SK-N-SH (cell line): ENCODE measurements around the gene MTHFD1L. TPM values are rescaled to one million over a fixed set of nuclear protein-coding genes. Genes with fewer than 3 reads are reported as not detected.
A peak's percentile ranks its signal among the peaks of the same experiment; 100 is the strongest.

Experiments used
- CTCF ChIA-PET: fragments of 300-600, 350-600 bp; formaldehyde crosslinking; extraction: SDS; loops from one replicate; lab custom pipeline; 2021; lab: Yijun Ruan, JAX
- POLR2A ChIA-PET: fragments of 350-600 bp; sonication (Branson Sonifier 250); formaldehyde crosslinking; extraction: SDS; loops from one replicate; lab custom pipeline; 2020; ENCODE audit warnings: antibody characterized with exemption, inconsistent platforms; lab: Yijun Ruan, JAX
- DNase-seq: peaks from one replicate; pipeline ENCODE4 v3.0.0; 2012
- H2AFZ ChIP-seq: fragments of 200-600 bp; sonication (generic); 2 replicates; pipeline ENCODE4 v1.8.1; 2016; ENCODE audit warnings: antibody characterized with exemption, mild to moderate bottlenecking, low read depth
- H3F3A ChIP-seq: fragments of 200-600 bp; sonication (generic); replicated peaks from 2 replicates; pipeline ENCODE3; 2016; ENCODE audit warnings: antibody characterized with exemption, mild to moderate bottlenecking; ENCODE audit not compliant: insufficient read depth
- H3K27ac ChIP-seq, 2 experiments: fragments of 200-500 bp in 1 of 2; fragments of 200-600 bp in 1 of 2; sonication (Bioruptor generic) in 1 of 2; sonication (generic), shearing (Covaris generic) in 1 of 2; 2 replicates each; pipeline versions ENCODE4 v1.5.1 to v1.6.1; 2014 to 2016; ENCODE audit warnings: low read depth in 2 of 2, inconsistent platforms in 1 of 2, low read length in 1 of 2, mild to moderate bottlenecking in 1 of 2, mixed read lengths in 1 of 2
- H3K27me3 ChIP-seq: fragments of 200-600 bp; sonication (generic), shearing (Covaris generic); 2 replicates; pipeline ENCODE4 v1.6.1; 2016; ENCODE audit warnings: mixed run types; ENCODE audit not compliant: insufficient read depth
- H3K36me3 ChIP-seq, 2 experiments: fragments of 200-500 bp in 1 of 2; fragments of 200-600 bp in 1 of 2; sonication (Bioruptor generic) in 1 of 2; sonication (generic) in 1 of 2; replicated peaks in 1 of 2; 2 replicates each; pipeline versions ENCODE3 to v1.5.1; 2014 to 2016; ENCODE audit warnings: low read length in 1 of 2, mild to moderate bottlenecking in 1 of 2; ENCODE audit not compliant: insufficient read depth in 2 of 2, control insufficient read depth in 1 of 2
- H3K4me1 ChIP-seq, 2 experiments: fragments of 200-500 bp in 1 of 2; fragments of 200-600 bp in 1 of 2; sonication (Bioruptor generic) in 1 of 2; sonication (generic), shearing (Covaris generic) in 1 of 2; 2 replicates each; pipeline versions ENCODE4 v1.5.1 to v1.6.1; 2014 to 2016; ENCODE audit warnings: low read depth in 1 of 2, low read length in 1 of 2, mixed run types in 1 of 2; ENCODE audit not compliant: insufficient read depth in 2 of 2, control insufficient read depth in 1 of 2
- H3K4me2 ChIP-seq: fragments of 200-600 bp; sonication (generic), shearing (Covaris generic); 2 replicates; pipeline ENCODE4 v1.6.1; 2017; ENCODE audit warnings: mixed run types
- H3K4me3 ChIP-seq, 2 experiments: fragments of 200-500 bp in 1 of 2; fragments of 200-600 bp in 1 of 2; sonication (Bioruptor generic) in 1 of 2; sonication (generic), shearing (Covaris generic) in 1 of 2; 2 replicates each; pipeline versions ENCODE4 v1.5.1 to v1.8.1; 2014 to 2016; ENCODE audit warnings: low read depth in 2 of 2, inconsistent platforms in 1 of 2, low read length in 1 of 2, mild to moderate bottlenecking in 1 of 2, mixed read lengths in 1 of 2, moderate library complexity in 1 of 2
- H3K79me2 ChIP-seq: fragments of 200-600 bp; sonication (generic); 2 replicates; pipeline ENCODE4 v1.8.1; 2017; ENCODE audit warnings: mild to moderate bottlenecking; ENCODE audit not compliant: insufficient read depth
- H3K9ac ChIP-seq: fragments of 200-600 bp; sonication (generic); 2 replicates; pipeline ENCODE4 v1.6.1; 2017; ENCODE audit warnings: mixed run types
- H3K9me2 ChIP-seq: fragments of 200-600 bp; sonication (generic); 2 replicates; pipeline ENCODE4 v1.6.1; 2017; ENCODE audit warnings: mixed run types
- H3K9me3 ChIP-seq: fragments of 200-600 bp; sonication (generic); 2 replicates; pipeline ENCODE4 v1.6.1; 2017; ENCODE audit warnings: mixed run types, mild to moderate bottlenecking, moderate library complexity
- H4K20me1 ChIP-seq: fragments of 200-600 bp; sonication (generic); 2 replicates; pipeline ENCODE4 v1.6.1; 2017; ENCODE audit warnings: mild to moderate bottlenecking, mixed run types; ENCODE audit not compliant: insufficient read depth
- EP300 ChIP-seq, 2 experiments: IDR thresholded peaks; 2 replicates each; pipeline versions ENCODE4 v1.4.0 to v1.6.1; 2012; ENCODE audit warnings: borderline replicate concordance in 1 of 2, low read depth in 1 of 2, low read length in 1 of 2
- EZH2phosphoT487 ChIP-seq: fragments of 200-600 bp; sonication (generic); IDR thresholded peaks from 2 replicates; pipeline ENCODE4 v1.6.1; 2017; ENCODE audit warnings: low read depth, mixed run types, mild to moderate bottlenecking, antibody characterized with exemption, moderate library complexity, borderline replicate concordance
- FOSL2 ChIP-seq: IDR thresholded peaks from 2 replicates; pipeline ENCODE4 v1.4.0; 2012; ENCODE audit warnings: low read depth, mild to moderate bottlenecking, moderate library complexity, borderline replicate concordance
- GATA2 ChIP-seq: sonication (generic); formaldehyde crosslinking; IDR thresholded peaks from 2 replicates; pipeline ENCODE4 v1.5.0; 2020; ENCODE audit warnings: mild to moderate bottlenecking, missing genetic modification reagents
- JUND ChIP-seq: IDR thresholded peaks from 2 replicates; pipeline ENCODE4 v1.4.0; 2012
- NFIC ChIP-seq: IDR thresholded peaks from 2 replicates; pipeline ENCODE4 v1.4.0; 2012; ENCODE audit warnings: borderline replicate concordance
- NRF1 ChIP-seq: IDR thresholded peaks from 2 replicates; pipeline ENCODE4 v1.6.1; 2012; ENCODE audit warnings: low read depth, mild to moderate bottlenecking, low read length
- POLR2AphosphoS5 ChIP-seq: IDR thresholded peaks from 2 replicates; pipeline ENCODE4 v1.6.1; 2012; ENCODE audit warnings: low read depth, low read length
- RCOR1 ChIP-seq: fragments of 150-350 bp; IDR thresholded peaks from 2 replicates; pipeline ENCODE4 v1.6.1; 2017; ENCODE audit warnings: antibody characterized with exemption, low read length
- RFX5 ChIP-seq: IDR thresholded peaks from 2 replicates; pipeline ENCODE4 v1.6.1; 2012; ENCODE audit warnings: mild to moderate bottlenecking, improper control_type of control experiment, low read length
- RXRA ChIP-seq: IDR thresholded peaks from 2 replicates; pipeline ENCODE4 v1.4.0; 2012; ENCODE audit warnings: low read depth, mild to moderate bottlenecking, borderline replicate concordance
- SIN3A ChIP-seq: IDR thresholded peaks from 2 replicates; pipeline ENCODE4 v1.6.1; 2012; ENCODE audit warnings: low read depth, mild to moderate bottlenecking, low read length, moderate library complexity, borderline replicate concordance
- SMC3 ChIP-seq: IDR thresholded peaks from 2 replicates; pipeline ENCODE4 v1.6.1; 2012; ENCODE audit warnings: low read depth, low read length, improper control_type of control experiment
- TEAD4 ChIP-seq: IDR thresholded peaks from 2 replicates; pipeline ENCODE4 v1.4.0; 2012; ENCODE audit warnings: mild to moderate bottlenecking, borderline replicate concordance; ENCODE audit not compliant: insufficient read depth
- YY1 ChIP-seq: IDR thresholded peaks from 2 replicates; pipeline ENCODE4 v1.4.0; 2012; ENCODE audit warnings: low read depth, mild to moderate bottlenecking
- WGBS: methylation state at CpG from one replicate; pipeline ENCODE4 v1.1.6; 2017; ENCODE audit warnings: low lambda C conversion rate; 5-methylcytosine and 5-hydroxymethylcytosine counted together
- polyA plus RNA-seq, 3 experiments: library from polyadenylated mRNA; depleted of rRNA; stranded (reverse); fragments of >200 nt; gene quantifications; 2 replicates each; pipeline ENCODE4 v1.2.3, GENCODE V29; 2012
- TF ChIP-seq, protein P1 (sequence below): IDR thresholded peaks from 2 replicates; pipeline ENCODE4 v1.4.0; 2012; ENCODE audit warnings: low read depth, borderline replicate concordance
- TF ChIP-seq, protein P2 (sequence below): IDR thresholded peaks from 2 replicates; pipeline ENCODE4 v1.4.0; 2012; ENCODE audit warnings: low read depth
- TF ChIP-seq, protein P3 (sequence below): IDR thresholded peaks from 2 replicates; pipeline ENCODE4 v1.4.0; 2012; ENCODE audit warnings: low read depth, borderline replicate concordance
- TF ChIP-seq, protein P4 (sequence below): fragments of 150-350 bp; IDR thresholded peaks from 2 replicates; pipeline ENCODE4 v1.6.1; 2017; ENCODE audit warnings: antibody characterized with exemption, low read length, low read depth, borderline replicate concordance
- TF ChIP-seq, protein P5 (sequence below): IDR thresholded peaks from 2 replicates; pipeline ENCODE4; 2012

MTHFD1L gene
- polyA plus RNA-seq, 1 of the 3 experiments (the other 2 are of a cell fraction) = 37.0 TPM

DNA sequence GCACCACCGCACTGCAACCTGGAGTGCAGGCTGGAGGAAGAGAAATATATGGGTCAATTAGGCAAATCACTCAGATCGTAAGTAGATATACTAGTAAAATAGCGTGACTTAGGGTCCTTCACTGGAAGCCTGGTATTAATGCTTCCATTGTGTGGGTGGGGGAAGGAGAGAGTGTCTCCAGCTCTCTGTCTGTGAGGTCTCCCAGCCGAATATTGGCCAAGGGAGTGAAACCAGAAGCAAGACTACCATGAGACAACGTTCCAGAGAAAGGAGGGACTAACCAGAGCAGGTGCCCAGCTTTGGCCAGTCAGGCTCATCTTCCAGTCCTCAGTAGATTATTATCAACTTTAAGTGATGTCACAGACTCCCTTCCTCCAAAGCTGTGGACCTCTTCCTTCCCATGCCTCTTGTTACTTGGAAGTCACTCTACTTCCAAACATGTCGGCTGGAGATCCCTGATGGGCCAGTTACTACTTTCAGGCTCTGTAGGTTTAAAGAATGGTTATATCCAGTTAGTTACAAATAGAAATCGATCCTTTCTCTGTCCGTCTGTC is 28.8 kb downstream of the MTHFD1L start:
- Histone ChIP-seq H3F3A (peaks cover 10% of the 10 kb centered on the region), H3K9me3 (no peaks in the 10 kb centered on the region), H3K79me2 (peaks cover 21% of the 10 kb centered on the region; the same call in 1 of the 2 replicates), H3K27me3 (no peaks in the 10 kb centered on the region), H3K4me3 (no peak overlapping the region), H3K4me2 (peak overlapping the region; percentile 30; the same call in 1 of the 2 replicates), H3K9me2 (no peaks in the 10 kb centered on the region), H3K36me3 (peaks cover 29 to 44% of the 10 kb centered on the region in 2 experiments)
- WGBS = 79% methylated on average over 8 of the region's 8 CpGs
- DNase-seq = no peak
- CTCF ChIA-PET = interaction anchor here (0.9 to 16.6 kb wide), 12 partner anchors 8 to 454 kb away, joined by 3 to 421 read pairs (median 5); partner anchors contain the start of gene MTHFD1L
- TF ChIP-seq EP300 (IDR thresholded peaks at IDR 0.05; ENCODE audit: borderline replicate concordance in 1 of 2, low read depth in 1 of 2, low read length in 1 of 2) = no peak
- no peak for TF ChIP-seq SIN3A
- TF ChIP-seq POLR2AphosphoS5 = no peak
- TF ChIP-seq NFIC = no peak
- no peak for TF ChIP-seq RCOR1
- TF ChIP-seq YY1 = no peak
- TF ChIP-seq, protein P1, sequence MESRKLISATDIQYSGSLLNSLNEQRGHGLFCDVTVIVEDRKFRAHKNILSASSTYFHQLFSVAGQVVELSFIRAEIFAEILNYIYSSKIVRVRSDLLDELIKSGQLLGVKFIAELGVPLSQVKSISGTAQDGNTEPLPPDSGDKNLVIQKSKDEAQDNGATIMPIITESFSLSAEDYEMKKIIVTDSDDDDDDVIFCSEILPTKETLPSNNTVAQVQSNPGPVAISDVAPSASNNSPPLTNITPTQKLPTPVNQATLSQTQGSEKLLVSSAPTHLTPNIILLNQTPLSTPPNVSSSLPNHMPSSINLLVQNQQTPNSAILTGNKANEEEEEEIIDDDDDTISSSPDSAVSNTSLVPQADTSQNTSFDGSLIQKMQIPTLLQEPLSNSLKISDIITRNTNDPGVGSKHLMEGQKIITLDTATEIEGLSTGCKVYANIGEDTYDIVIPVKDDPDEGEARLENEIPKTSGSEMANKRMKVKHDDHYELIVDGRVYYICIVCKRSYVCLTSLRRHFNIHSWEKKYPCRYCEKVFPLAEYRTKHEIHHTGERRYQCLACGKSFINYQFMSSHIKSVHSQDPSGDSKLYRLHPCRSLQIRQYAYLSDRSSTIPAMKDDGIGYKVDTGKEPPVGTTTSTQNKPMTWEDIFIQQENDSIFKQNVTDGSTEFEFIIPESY = no peak
- no peak for TF ChIP-seq EZH2phosphoT487
- TF ChIP-seq TEAD4 = no peak
- no peak for TF ChIP-seq NRF1
- TF ChIP-seq, protein P2, sequence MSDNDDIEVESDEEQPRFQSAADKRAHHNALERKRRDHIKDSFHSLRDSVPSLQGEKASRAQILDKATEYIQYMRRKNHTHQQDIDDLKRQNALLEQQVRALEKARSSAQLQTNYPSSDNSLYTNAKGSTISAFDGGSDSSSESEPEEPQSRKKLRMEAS = no peak
- no peak for TF ChIP-seq RFX5
- TF ChIP-seq GATA2 (CRISPR knock-in tag) = no peak
- no peak for TF ChIP-seq RXRA
- TF ChIP-seq, protein P3, sequence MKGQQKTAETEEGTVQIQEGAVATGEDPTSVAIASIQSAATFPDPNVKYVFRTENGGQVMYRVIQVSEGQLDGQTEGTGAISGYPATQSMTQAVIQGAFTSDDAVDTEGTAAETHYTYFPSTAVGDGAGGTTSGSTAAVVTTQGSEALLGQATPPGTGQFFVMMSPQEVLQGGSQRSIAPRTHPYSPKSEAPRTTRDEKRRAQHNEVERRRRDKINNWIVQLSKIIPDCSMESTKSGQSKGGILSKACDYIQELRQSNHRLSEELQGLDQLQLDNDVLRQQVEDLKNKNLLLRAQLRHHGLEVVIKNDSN = no peak
- TF ChIP-seq JUND = no peak
- no peak for TF ChIP-seq SMC3
- TF ChIP-seq, protein P4, sequence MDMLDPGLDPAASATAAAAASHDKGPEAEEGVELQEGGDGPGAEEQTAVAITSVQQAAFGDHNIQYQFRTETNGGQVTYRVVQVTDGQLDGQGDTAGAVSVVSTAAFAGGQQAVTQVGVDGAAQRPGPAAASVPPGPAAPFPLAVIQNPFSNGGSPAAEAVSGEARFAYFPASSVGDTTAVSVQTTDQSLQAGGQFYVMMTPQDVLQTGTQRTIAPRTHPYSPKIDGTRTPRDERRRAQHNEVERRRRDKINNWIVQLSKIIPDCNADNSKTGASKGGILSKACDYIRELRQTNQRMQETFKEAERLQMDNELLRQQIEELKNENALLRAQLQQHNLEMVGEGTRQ = no peak
- TF ChIP-seq, protein P5, sequence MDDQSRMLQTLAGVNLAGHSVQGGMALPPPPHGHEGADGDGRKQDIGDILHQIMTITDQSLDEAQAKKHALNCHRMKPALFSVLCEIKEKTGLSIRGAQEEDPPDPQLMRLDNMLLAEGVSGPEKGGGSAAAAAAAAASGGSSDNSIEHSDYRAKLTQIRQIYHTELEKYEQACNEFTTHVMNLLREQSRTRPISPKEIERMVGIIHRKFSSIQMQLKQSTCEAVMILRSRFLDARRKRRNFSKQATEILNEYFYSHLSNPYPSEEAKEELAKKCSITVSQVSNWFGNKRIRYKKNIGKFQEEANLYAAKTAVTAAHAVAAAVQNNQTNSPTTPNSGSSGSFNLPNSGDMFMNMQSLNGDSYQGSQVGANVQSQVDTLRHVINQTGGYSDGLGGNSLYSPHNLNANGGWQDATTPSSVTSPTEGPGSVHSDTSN = no peak
- TF ChIP-seq FOSL2 = no peak
- TF ChIP-seq, all 33 proteins: peak for 0
- H3K27ac ChIP-seq = peak overlapping the region in 1 of 2 experiments; percentile 31; a peak in 2 of 4 replicates
- no peak overlapping the region for H3K9ac ChIP-seq
- peaks cover 14% of the 10 kb centered on the region in 2 experiments; a peak in 2 of 4 replicates for H3K4me1 ChIP-seq
- H2AFZ ChIP-seq = no peak overlapping the region
- POLR2A ChIA-PET = no interaction called here
- H4K20me1 ChIP-seq = no peaks in the 10 kb centered on the region
